H1 (cell line): ENCODE data around the gene PFKFB3. TPM values are rescaled to one million over a fixed set of nuclear protein-coding genes. Genes with fewer than 3 reads are reported as not detected.

Source experiments
- CTCF ChIA-PET: fragments of 300-600 bp; sonication (Branson Sonifier 250); formaldehyde crosslinking; loops from one replicate; lab custom pipeline; 2021; ENCODE audit not compliant: partially characterized antibody; lab: Charles Lee
- POLR2A ChIA-PET: fragments of 300-600 bp; sonication (Branson Sonifier 250); formaldehyde crosslinking; loops from one replicate; lab custom pipeline; 2021; ENCODE audit warnings: inconsistent platforms; ENCODE audit not compliant: partially characterized antibody; lab: Charles Lee
- DNase-seq, 2 experiments: peaks; one replicate each; pipeline versions ENCODE4 v3.0.0 to v3.0.0-alpha.2; 2010 to 2022; ENCODE audit warnings: low spot score in 2 of 2, low read depth in 1 of 2, mixed read lengths in 1 of 2
- FAIRE-seq: peaks from 2 replicates; lab custom pipeline; 2011; peaks lifted over from hg19 to GRCh38; lab: Jason Lieb, UNC
- H2AFZ ChIP-seq: 2 replicates; pipeline ENCODE4 v1.8.1; 2012; ENCODE audit warnings: low read length, inconsistent platforms
- H2AK5ac ChIP-seq: 2 replicates; pipeline ENCODE4 v1.6.1; 2013; ENCODE audit warnings: low read depth, low read length
- H2BK120ac ChIP-seq: replicated peaks from 2 replicates; pipeline ENCODE3; 2013; ENCODE audit warnings: low read depth, low read length, inconsistent platforms
- H2BK12ac ChIP-seq: 2 replicates; pipeline ENCODE4 v1.6.1; 2013; ENCODE audit warnings: low read depth, low read length
- H2BK15ac ChIP-seq: 2 replicates; pipeline ENCODE4 v1.6.1; 2013; ENCODE audit warnings: low read length
- H2BK20ac ChIP-seq: 2 replicates; pipeline ENCODE4 v1.6.1; 2013; ENCODE audit warnings: low read length
- H2BK5ac ChIP-seq: 2 replicates; pipeline ENCODE4 v1.6.1; 2013; ENCODE audit warnings: low read depth, low read length
- H3K14ac ChIP-seq: 2 replicates; pipeline ENCODE4 v1.6.1; 2013; ENCODE audit warnings: inconsistent platforms; ENCODE audit not compliant: insufficient read length
- H3K18ac ChIP-seq: 2 replicates; pipeline ENCODE4 v1.6.1; 2013; ENCODE audit warnings: low read length; ENCODE audit errors: extremely low read depth
- H3K23ac ChIP-seq: 2 replicates; pipeline ENCODE4 v1.6.1; 2013; ENCODE audit warnings: inconsistent platforms; ENCODE audit not compliant: insufficient read length
- H3K23me2 ChIP-seq: 2 replicates; pipeline ENCODE4 v1.6.1; 2013; ENCODE audit warnings: low read depth, low read length
- H3K27ac ChIP-seq: 2 replicates; pipeline ENCODE4 v1.6.1; 2011; ENCODE audit warnings: low read depth, low read length, inconsistent platforms
- H3K27me3 ChIP-seq, 4 experiments: replicated peaks in 1 of 4; 1 replicate in 1 of 4; 2 replicates in 3 of 4; pipeline versions ENCODE4 v1.6.1 to v1.8.1; 2011 to 2013; ENCODE audit warnings: low read length in 3 of 4, mild to moderate bottlenecking in 3 of 4, inconsistent platforms in 2 of 4, mixed read lengths in 2 of 4, moderate library complexity in 1 of 4; ENCODE audit not compliant: control insufficient read depth in 3 of 4, insufficient read depth in 3 of 4; ENCODE audit errors: extremely low read depth in 1 of 4
- H3K36me3 ChIP-seq, 4 experiments: 2 replicates each; pipeline versions ENCODE4 v1.6.1 to v1.8.1; 2011 to 2013; ENCODE audit warnings: mild to moderate bottlenecking in 4 of 4, low read length in 3 of 4, moderate library complexity in 2 of 4, control low read depth in 1 of 4, inconsistent platforms in 1 of 4; ENCODE audit not compliant: insufficient read depth in 4 of 4, control insufficient read depth in 2 of 4
- H3K4ac ChIP-seq: replicated peaks from 2 replicates; pipeline ENCODE3; 2013; ENCODE audit warnings: low read length, low read depth, mixed read lengths, inconsistent platforms; ENCODE audit not compliant: insufficient read length
- H3K4me1 ChIP-seq, 4 experiments: replicated peaks in 1 of 4; 1 replicate in 1 of 4; 2 replicates in 3 of 4; pipeline versions ENCODE4 v1.6.1 to v1.8.1; 2011 to 2013; ENCODE audit warnings: low read length in 3 of 4, inconsistent platforms in 2 of 4, mixed read lengths in 1 of 4; ENCODE audit not compliant: insufficient read depth in 4 of 4, control insufficient read depth in 3 of 4
- H3K4me2 ChIP-seq, 2 experiments: 2 replicates each; pipeline versions ENCODE4 v1.6.1 to v1.8.1; 2011 to 2013; ENCODE audit warnings: low read depth in 2 of 2, low read length in 2 of 2, control low read depth in 1 of 2, inconsistent platforms in 1 of 2, mild to moderate bottlenecking in 1 of 2; ENCODE audit not compliant: insufficient read depth in 1 of 2
- H3K4me3 ChIP-seq, 4 experiments: fragments of 200-600, 300-600 bp in 1 of 4; sonication (generic), shearing (Covaris generic), sonication (Bioruptor Twin) in 1 of 4; 2 replicates each; pipeline versions ENCODE4 v1.5.1 to v1.8.1; 2011 to 2016; ENCODE audit warnings: low read length in 4 of 4, low read depth in 3 of 4, control low read depth in 2 of 4, inconsistent platforms in 2 of 4, mild to moderate bottlenecking in 2 of 4, mixed read lengths in 1 of 4, moderate library complexity in 1 of 4; ENCODE audit not compliant: insufficient read depth in 2 of 4; ENCODE audit errors: extremely low read depth in 1 of 4
- H3K56ac ChIP-seq: replicated peaks from 2 replicates; pipeline ENCODE3; 2013; ENCODE audit warnings: low read depth, mild to moderate bottlenecking, mixed read lengths, low read length, inconsistent platforms; ENCODE audit not compliant: insufficient read length
- H3K79me1 ChIP-seq: 2 replicates; pipeline ENCODE4 v1.6.1; 2013; ENCODE audit warnings: low read depth, low read length, control low read depth
- H3K79me2 ChIP-seq, 2 experiments: 2 replicates each; pipeline versions ENCODE4 v1.6.1 to v1.8.1; 2012 to 2013; ENCODE audit warnings: low read length in 2 of 2, mild to moderate bottlenecking in 2 of 2, inconsistent platforms in 1 of 2; ENCODE audit not compliant: insufficient read depth in 2 of 2, control insufficient read depth in 1 of 2
- H3K9ac ChIP-seq, 4 experiments: replicated peaks in 1 of 4; 1 replicate in 1 of 4; 2 replicates in 3 of 4; pipeline versions ENCODE4 v1.6.1 to v1.8.1; 2011 to 2013; ENCODE audit warnings: low read depth in 3 of 4, low read length in 3 of 4, control low read depth in 2 of 4, mild to moderate bottlenecking in 2 of 4, moderate library complexity in 2 of 4, inconsistent platforms in 1 of 4; ENCODE audit errors: extremely low read depth in 1 of 4
- H3K9me3 ChIP-seq, 2 experiments: 2 replicates each; pipeline versions ENCODE4 v1.6.1 to v1.8.1; 2012 to 2013; ENCODE audit warnings: mild to moderate bottlenecking in 2 of 2, moderate library complexity in 2 of 2, control low read depth in 1 of 2, inconsistent platforms in 1 of 2, low read depth in 1 of 2, low read length in 1 of 2, mixed read lengths in 1 of 2; ENCODE audit not compliant: insufficient read depth in 2 of 2
- H4K20me1 ChIP-seq, 2 experiments: replicated peaks in 1 of 2; 2 replicates each; pipeline versions ENCODE3 to v1.8.1; 2011 to 2013; ENCODE audit warnings: inconsistent platforms in 2 of 2, low read length in 2 of 2, mild to moderate bottlenecking in 1 of 2; ENCODE audit not compliant: insufficient read depth in 2 of 2, control insufficient read depth in 1 of 2
- H4K5ac ChIP-seq: 2 replicates; pipeline ENCODE4 v1.6.1; 2013; ENCODE audit warnings: low read length, low read depth, mixed read lengths, inconsistent platforms; ENCODE audit not compliant: insufficient read length
- H4K8ac ChIP-seq: 2 replicates; pipeline ENCODE4 v1.8.0; 2013; ENCODE audit warnings: mild to moderate bottlenecking, moderate library complexity, low read length, inconsistent platforms; ENCODE audit not compliant: insufficient read depth; ENCODE audit errors: extremely low read depth
- H4K91ac ChIP-seq: replicated peaks from 2 replicates; pipeline ENCODE3; 2013; ENCODE audit warnings: low read length, mixed read lengths, inconsistent platforms; ENCODE audit not compliant: insufficient read length
- JUN ChIP-seq: IDR thresholded peaks from 2 replicates; pipeline ENCODE4 v1.6.1; 2011; ENCODE audit warnings: low read depth, mild to moderate bottlenecking, improper control_type of control experiment, low read length
- RAD21 ChIP-seq, 2 experiments: IDR thresholded peaks in 1 of 2; conservative IDR thresholded peaks in 1 of 2; 2 replicates each; pipeline ENCODE4 v1.6.1; 2011; ENCODE audit warnings: low read depth in 2 of 2, low read length in 2 of 2, improper control_type of control experiment in 1 of 2, inconsistent platforms in 1 of 2, mild to moderate bottlenecking in 1 of 2, moderate library complexity in 1 of 2
- SIN3A ChIP-seq, 2 experiments: IDR thresholded peaks in 1 of 2; conservative IDR thresholded peaks in 1 of 2; 2 replicates each; pipeline ENCODE4 v1.6.1; 2011 to 2012; ENCODE audit warnings: low read length in 2 of 2, improper control_type of control experiment in 1 of 2, low read depth in 1 of 2, mild to moderate bottlenecking in 1 of 2
- SIRT6 ChIP-seq: IDR thresholded peaks from one replicate; pipeline ENCODE4 v1.7.1; 2012; ENCODE audit warnings: low read length, inconsistent platforms
- WGBS, 2 experiments: shearing (Covaris generic) in 1 of 2; methylation state at CpG; one replicate each; pipeline versions ENCODE4 v1.1.6 to v1.1.7; 2013 to 2015; ENCODE audit warnings: low lambda C conversion rate in 2 of 2, mixed read lengths in 2 of 2, inconsistent platforms in 1 of 2, low coverage in 1 of 2, missing lambda C conversion rate in 1 of 2; ENCODE audit not compliant: insufficient replicate concordance in 2 of 2, insufficient coverage in 1 of 2, insufficient read length in 1 of 2; ENCODE audit errors: extremely low coverage in 1 of 2, missing lambda C conversion rate in 1 of 2; 5-methylcytosine and 5-hydroxymethylcytosine counted together
- polyA plus RNA-seq, 7 experiments: library from polyadenylated mRNA; depleted of rRNA in 3 of 7; stranded (reverse) in 5 of 7; unstranded in 2 of 7; fragments of >200 nt in 5 of 7; fragments of 200-250 nt in 2 of 7; gene quantifications; 1 replicate in 5 of 7; 2 replicates in 1 of 7; 4 replicates in 1 of 7; pipeline versions ENCODE4 v1.2.1 to v1.2.3, GENCODE V29; 2011 to 2013; ENCODE audit warnings: missing spikeins in 2 of 7, mixed read lengths in 2 of 7
- total RNA-seq: library from RNA; stranded (reverse); fragmentation: NEBNext Ultra II Directional; extraction: Animal tissue kit (Norgen Biotek cat#: 25700); gene quantifications from 2 replicates; pipeline ENCODE4 v1.2.1, GENCODE V29; 2021

The PFKFB3 gene
- total and polyA plus RNA-seq, 2 of the 8 experiments (the other 6 are each of a cell fraction or from before 2014, with no cell fraction given): 15.6 to 32.0 TPM

DNA sequence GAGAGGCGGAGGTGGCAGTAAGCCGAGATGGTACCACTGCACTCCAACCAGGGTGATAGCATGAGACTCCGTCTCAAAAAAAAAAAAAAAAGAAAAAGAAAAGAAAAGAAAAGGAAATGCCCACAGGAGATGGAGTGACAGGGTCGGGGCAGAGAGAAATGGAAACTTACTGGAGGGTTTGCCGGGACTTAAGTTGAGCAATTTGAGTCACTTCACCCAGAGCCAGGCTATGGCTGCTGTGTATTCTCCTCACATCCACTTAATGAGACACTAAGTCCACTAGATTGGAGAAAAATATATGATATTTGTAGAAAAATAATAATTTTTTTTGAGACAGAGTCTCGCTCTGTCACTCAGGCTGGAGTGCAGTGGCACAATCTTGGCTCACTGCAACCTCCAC is 4.6 kb upstream of the PFKFB3 start:
- Histone ChIP-seq H3K23me2 (peaks cover 18% of the 10 kb centered on the region), H2BK12ac (no peak overlapping the region), H3K4me3 (no peak overlapping the region), H3K23ac (no peak overlapping the region), H3K27ac (no peak overlapping the region), H2AFZ (no peak overlapping the region), H2BK5ac (no peak overlapping the region), H3K79me1 (no peaks in the 10 kb centered on the region), H3K56ac (no peak overlapping the region), H3K79me2 (no peaks in the 10 kb centered on the region), H4K8ac (no peak overlapping the region), H2AK5ac (no peak overlapping the region), H3K18ac (no peak overlapping the region), H3K14ac (no peak overlapping the region), H2BK120ac (no peak overlapping the region), H3K4me1 (peaks cover 0 to 5% (median 2%) of the 10 kb centered on the region in 4 experiments; a peak in 5 of 7 replicates), H4K91ac (no peak overlapping the region), H3K27me3 (peaks cover 19 to 37% (median 33%) of the 10 kb centered on the region in 4 experiments; a peak in 6 of 7 replicates), H4K20me1 (peaks cover 8 to 14% of the 10 kb centered on the region in 2 experiments), H3K4ac (no peak overlapping the region), H3K4me2 (no peak overlapping the region), H3K36me3 (no peaks in the 10 kb centered on the region), H3K9me3 (no peaks in the 10 kb centered on the region), H3K9ac (no peak overlapping the region), H2BK15ac (no peak overlapping the region), H4K5ac (no peak overlapping the region), H2BK20ac (no peak overlapping the region)
- CTCF ChIA-PET: interaction anchor here (5.2 kb wide), 1 partner anchor 25 kb away, joined by 27 read pairs; no protein-coding TSS in a partner anchor
- no peak for TF ChIP-seq SIN3A (conservative IDR thresholded peaks at IDR 0.05 in 1 of 2, IDR thresholded peaks at IDR 0.05 in 1 of 2; ENCODE audit: low read depth in 1 of 2, low read length in 2 of 2)
- no peak for TF ChIP-seq RAD21 (IDR thresholded peaks at IDR 0.05 in 1 of 2, conservative IDR thresholded peaks at IDR 0.05 in 1 of 2; ENCODE audit: low read depth in 2 of 2, low read length in 2 of 2)
- TF ChIP-seq SIRT6: no peak
- no peak for TF ChIP-seq JUN
- DNase-seq (no peak), FAIRE-seq (no peak)
- POLR2A ChIA-PET: interaction anchor here (0.8 kb wide), 1 partner anchor 9 kb away, joined by 3 read pairs; no protein-coding TSS in a partner anchor
- WGBS, 2 experiments: 87% methylated on average over 5 of the region's 6 CpGs; no CpG with 5 or more reads in 1 of the 2 experiments
